ENCODE results near the gene SYCE1.

SYCE1 gene

DNA sequence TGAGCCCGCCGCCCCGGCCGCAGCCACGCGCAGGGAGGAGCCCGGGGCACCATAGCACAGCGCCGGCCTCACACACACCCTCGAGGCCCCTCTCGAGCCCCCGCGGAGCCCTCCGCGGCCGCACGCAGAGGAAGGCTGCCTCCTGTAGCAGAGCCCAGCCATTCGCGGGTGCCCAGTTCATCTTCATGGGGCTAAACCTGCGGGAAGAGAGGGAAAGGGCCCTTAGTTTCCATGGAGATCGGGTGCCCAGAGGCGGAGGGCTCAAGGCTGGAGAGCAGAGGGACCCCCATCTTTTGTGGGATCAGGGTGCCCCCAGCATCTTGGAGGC is 2.9 kb upstream of the SYCE1 start:
- DNase-seq (ENCODE audit: low read depth, low spot score), result no peak
- CTCF ChIA-PET, result no interaction called here
- POLR2A ChIA-PET, result no interaction called here

DNA sequence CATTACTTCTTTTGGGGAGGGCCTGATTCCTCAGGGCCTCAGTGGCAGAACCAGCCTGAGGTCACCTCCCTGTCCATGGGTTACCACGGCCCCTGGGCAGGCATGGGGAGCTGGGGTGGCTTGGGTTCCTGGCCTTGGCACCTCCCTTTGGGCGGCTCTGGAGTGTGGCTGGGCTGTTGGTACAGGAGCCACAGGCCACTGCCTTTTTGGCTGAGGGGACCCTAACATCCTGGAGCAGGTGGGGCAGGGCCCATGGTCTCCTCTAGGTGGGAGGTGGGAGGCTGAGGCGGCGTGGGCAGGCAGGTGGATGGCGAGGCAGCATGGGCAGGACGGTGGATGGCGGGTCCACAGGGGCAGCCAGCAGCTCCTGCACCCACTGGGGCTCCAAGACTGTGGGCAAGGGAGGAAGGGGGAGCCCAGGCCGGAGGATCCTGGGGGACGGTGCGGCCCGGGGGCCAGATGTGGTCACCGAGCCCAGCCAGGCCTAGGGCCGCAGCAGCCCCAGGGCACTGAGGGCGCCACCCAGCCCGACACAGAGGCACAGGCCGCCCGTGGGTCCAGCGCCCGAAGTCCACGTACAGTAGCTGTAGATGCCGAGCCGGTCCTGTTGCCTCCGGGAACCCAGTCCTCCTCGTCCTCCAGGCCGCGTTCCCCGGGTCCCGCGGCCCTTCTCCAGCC is 2.4 kb upstream of the SYCE1 start:
- no peak for DNase-seq (ENCODE audit: low read depth, low spot score)
- CTCF ChIA-PET, result no interaction called here
- POLR2A ChIA-PET, result no interaction called here
- TF ChIP-seq, protein P1, sequence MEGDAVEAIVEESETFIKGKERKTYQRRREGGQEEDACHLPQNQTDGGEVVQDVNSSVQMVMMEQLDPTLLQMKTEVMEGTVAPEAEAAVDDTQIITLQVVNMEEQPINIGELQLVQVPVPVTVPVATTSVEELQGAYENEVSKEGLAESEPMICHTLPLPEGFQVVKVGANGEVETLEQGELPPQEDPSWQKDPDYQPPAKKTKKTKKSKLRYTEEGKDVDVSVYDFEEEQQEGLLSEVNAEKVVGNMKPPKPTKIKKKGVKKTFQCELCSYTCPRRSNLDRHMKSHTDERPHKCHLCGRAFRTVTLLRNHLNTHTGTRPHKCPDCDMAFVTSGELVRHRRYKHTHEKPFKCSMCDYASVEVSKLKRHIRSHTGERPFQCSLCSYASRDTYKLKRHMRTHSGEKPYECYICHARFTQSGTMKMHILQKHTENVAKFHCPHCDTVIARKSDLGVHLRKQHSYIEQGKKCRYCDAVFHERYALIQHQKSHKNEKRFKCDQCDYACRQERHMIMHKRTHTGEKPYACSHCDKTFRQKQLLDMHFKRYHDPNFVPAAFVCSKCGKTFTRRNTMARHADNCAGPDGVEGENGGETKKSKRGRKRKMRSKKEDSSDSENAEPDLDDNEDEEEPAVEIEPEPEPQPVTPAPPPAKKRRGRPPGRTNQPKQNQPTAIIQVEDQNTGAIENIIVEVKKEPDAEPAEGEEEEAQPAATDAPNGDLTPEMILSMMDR (IDR thresholded peaks at IDR 0.05; ENCODE audit: insufficient read depth, low read length, missing control alignments), result no peak
- no peak overlapping the region for H3K4me3 ChIP-seq (ENCODE audit: low read depth, low read length)

More for the DNA sequence above, 2.9 kb upstream of the SYCE1 start:
- TF ChIP-seq, protein P1 (IDR thresholded peaks at IDR 0.05; ENCODE audit: insufficient read depth, low read length, missing control alignments), result no peak
- H3K4me3 ChIP-seq (ENCODE audit: low read depth, low read length), result no peak overlapping the region

DNA sequence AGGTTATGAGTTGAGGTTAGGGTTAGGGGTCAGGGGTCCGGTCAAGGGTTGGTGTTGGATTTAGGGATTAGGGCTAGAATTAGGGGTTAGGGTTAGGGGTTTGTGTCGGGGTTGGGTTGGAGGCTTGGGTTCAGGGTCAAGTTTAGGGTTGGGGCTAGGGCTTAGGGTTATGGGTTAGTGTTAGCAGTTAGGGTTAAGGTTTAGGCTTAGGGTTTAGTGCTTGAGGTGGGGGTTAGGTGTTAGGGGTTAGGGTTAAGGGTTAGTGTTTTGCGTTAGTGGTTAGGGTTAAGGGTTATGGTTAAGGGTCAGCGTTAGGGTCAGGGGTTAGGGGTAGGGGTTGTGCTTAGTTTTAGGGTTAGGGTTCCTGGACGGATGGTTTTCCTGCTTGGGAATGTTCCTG is 1.7 kb upstream of the SYCE1 start:
- POLR2A ChIA-PET, result no interaction called here
- no peak for DNase-seq (ENCODE audit: low read depth, low spot score)

DNA sequence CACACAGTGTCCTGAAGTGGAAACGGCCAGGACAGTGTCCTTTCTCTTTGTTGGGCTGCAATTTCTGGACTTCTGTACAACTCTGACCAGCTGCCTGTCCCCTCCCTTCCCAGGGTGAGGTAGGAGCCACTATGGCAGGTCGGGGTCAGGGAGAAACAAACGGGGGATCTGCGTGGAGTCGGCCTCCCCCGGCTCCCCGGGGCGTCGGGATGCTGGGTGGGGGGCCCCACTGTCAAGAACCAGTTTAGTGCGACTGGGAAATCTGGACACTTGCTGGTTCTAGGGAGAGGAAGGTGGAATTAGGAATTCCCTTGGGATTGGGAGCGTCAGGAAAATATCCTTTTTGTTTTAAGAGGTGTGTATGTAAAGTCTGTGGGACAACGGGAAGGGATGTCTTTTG is 567 bp downstream of the SYCE1 start:
- POLR2A ChIA-PET, result no interaction called here
- H3K4me3 ChIP-seq (ENCODE audit: low read depth, low read length), result no peak overlapping the region
- CTCF ChIA-PET, result no interaction called here
- TF ChIP-seq, protein P1 (IDR thresholded peaks at IDR 0.05; ENCODE audit: insufficient read depth, low read length, missing control alignments), result no peak
- DNase-seq (ENCODE audit: low read depth, low spot score), result no peak

More for the DNA sequence above, 1.7 kb upstream of the SYCE1 start:
- CTCF ChIA-PET, result no interaction called here
- H3K4me3 ChIP-seq (ENCODE audit: low read depth, low read length), result no peak overlapping the region
- TF ChIP-seq, protein P1 (IDR thresholded peaks at IDR 0.05; ENCODE audit: insufficient read depth, low read length, missing control alignments), result no peak

DNA sequence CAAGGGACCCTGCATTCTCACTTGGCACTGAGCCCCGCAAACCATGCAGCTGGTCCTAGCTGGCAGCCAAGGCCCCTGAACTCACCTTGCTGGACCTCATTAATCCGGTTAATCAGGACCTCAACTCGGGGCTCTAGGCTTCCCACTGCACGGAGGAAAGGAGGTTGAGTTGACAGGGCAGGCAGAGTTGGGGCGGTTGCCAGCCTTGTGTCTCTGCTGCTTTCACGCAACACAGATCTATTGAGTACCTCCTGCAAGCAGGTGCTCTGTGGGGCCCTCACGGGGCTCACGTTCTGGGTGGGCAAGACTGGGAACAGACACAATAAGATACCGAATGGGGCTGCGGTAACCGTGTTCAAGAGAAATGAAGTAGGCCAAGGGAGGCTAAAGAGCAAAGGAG is 6.2 kb downstream of the SYCE1 start:
- ChIA-PET POLR2A (no interaction called here), CTCF (no interaction called here)
- DNase-seq (ENCODE audit: low read depth, low spot score), result no peak
- TF ChIP-seq, protein P1 (IDR thresholded peaks at IDR 0.05; ENCODE audit: insufficient read depth, low read length, missing control alignments), result no peak
- H3K4me3 ChIP-seq (ENCODE audit: low read depth, low read length), result no peak overlapping the region

DNA sequence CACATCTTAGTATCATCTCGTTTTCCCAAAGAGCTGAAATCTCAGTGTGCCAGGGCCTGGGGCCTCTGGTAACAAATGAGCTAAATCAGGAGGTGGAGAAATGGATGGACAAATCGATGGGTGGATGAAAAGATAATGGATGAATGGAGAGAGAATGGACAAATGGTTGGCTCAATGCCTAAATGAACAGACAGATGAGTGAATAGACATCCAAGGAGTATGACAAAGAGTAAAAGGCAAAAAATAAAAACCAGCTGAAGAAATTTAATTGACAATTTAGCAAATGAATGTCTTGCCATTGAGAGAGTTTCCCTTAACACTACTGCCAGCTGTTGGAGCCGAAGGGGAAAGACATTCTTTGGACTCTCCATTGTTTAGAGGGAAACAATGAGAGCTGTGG is 8.0 kb downstream of the SYCE1 start:
- no peak for DNase-seq (ENCODE audit: low read depth, low spot score)
- ChIA-PET POLR2A (no interaction called here), CTCF (interaction anchor here (1.7 kb wide), 1 partner anchor 228 kb away, joined by 6 read pairs; no protein-coding TSS in a partner anchor)
- TF ChIP-seq, protein P1 (IDR thresholded peaks at IDR 0.05; ENCODE audit: insufficient read depth, low read length, missing control alignments), result no peak
- no peak overlapping the region for H3K4me3 ChIP-seq (ENCODE audit: low read depth, low read length)

Data from AG04449 (cell line).